ENCODE data around the gene SPRY4. TPM values are rescaled to one million over a fixed set of nuclear protein-coding genes. Genes with fewer than 3 reads are reported as not detected.

SPRY4 gene
- total and polyA plus RNA-seq, 8 donors, result 1.3 to 13.6 (median 7.3) TPM

GRCh38 chr5:142263346-142263745 lies 61.5 kb downstream of the SPRY4 start:
- DNase-seq, result no peak
- WGBS, 5 donors, result 64 to 74% (median 69%) methylated on average over 3 of the region's 3 CpGs

DNA sequence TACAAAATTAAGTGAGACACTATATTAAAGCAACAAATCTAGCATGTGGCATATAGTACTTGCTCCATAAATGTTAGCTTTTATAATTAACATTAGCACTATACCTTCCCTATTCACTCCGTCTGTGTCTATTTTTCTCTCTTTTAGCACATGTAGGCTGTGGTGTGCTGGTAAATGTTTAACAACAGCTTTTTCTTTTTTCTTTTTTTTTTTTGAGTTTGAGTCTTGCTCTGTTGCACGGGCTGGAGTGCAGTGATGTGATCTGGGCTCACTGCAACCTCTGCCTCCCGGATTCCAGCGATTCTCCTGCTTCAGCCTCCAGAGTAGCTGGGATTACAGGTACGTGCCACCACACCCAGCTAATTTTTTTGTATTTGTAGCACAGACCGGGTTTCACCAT lies 62.1 kb downstream of the SPRY4 start:
- no peaks in the 10 kb centered on the region for H3K9me3 ChIP-seq
- no peak for DNase-seq
- H3K4me1 ChIP-seq, result no peaks in the 10 kb centered on the region
- intact Hi-C loops (cut with DNase I; ENCODE audit: low total_unique reads), result no loop called here
- H3K36me3 ChIP-seq, result no peaks in the 10 kb centered on the region
- WGBS, 5 donors, result 88 to 95% (median 91%) methylated on average over 6 of the region's 6 CpGs
- H3K27ac ChIP-seq, result no peak overlapping the region
- no peaks in the 10 kb centered on the region for H3K27me3 ChIP-seq
- no peak overlapping the region for H3K4me3 ChIP-seq
- no peak for TF ChIP-seq EP300 (IDR thresholded peaks at IDR 0.05)
- TF ChIP-seq, protein P1, sequence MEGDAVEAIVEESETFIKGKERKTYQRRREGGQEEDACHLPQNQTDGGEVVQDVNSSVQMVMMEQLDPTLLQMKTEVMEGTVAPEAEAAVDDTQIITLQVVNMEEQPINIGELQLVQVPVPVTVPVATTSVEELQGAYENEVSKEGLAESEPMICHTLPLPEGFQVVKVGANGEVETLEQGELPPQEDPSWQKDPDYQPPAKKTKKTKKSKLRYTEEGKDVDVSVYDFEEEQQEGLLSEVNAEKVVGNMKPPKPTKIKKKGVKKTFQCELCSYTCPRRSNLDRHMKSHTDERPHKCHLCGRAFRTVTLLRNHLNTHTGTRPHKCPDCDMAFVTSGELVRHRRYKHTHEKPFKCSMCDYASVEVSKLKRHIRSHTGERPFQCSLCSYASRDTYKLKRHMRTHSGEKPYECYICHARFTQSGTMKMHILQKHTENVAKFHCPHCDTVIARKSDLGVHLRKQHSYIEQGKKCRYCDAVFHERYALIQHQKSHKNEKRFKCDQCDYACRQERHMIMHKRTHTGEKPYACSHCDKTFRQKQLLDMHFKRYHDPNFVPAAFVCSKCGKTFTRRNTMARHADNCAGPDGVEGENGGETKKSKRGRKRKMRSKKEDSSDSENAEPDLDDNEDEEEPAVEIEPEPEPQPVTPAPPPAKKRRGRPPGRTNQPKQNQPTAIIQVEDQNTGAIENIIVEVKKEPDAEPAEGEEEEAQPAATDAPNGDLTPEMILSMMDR (IDR thresholded peaks at IDR 0.05), result no peak
- no peak for TF ChIP-seq POLR2AphosphoS5 (IDR thresholded peaks at IDR 0.05)
- TF ChIP-seq POLR2A (IDR thresholded peaks at IDR 0.05), result no peak

More at GRCh38 chr5:142263346-142263745, 61.5 kb downstream of the SPRY4 start:
- Histone ChIP-seq H3K27me3 (no peaks in the 10 kb centered on the region), H3K4me1 (no peaks in the 10 kb centered on the region), H3K36me3 (no peaks in the 10 kb centered on the region), H3K4me3 (no peak overlapping the region), H3K27ac (no peak overlapping the region), H3K9me3 (no peaks in the 10 kb centered on the region)
- intact Hi-C loops (cut with DNase I; ENCODE audit: low total_unique reads), result no loop called here
- TF ChIP-seq, protein P1 (IDR thresholded peaks at IDR 0.05), result no peak
- TF ChIP-seq POLR2AphosphoS5 (IDR thresholded peaks at IDR 0.05) (no peak), EP300 (IDR thresholded peaks at IDR 0.05) (no peak), POLR2A (IDR thresholded peaks at IDR 0.05) (no peak)

Small RNAs within 50 kb of the gene (small RNA-seq; reads per million reads assigned to genes)
- gene RF02038 (0 reads per million in 4 donors), gene RF02039 (0 reads per million in 4 donors)

Other genes with a start within 250 kb of the SPRY4 start
- gene NDFIP1, start 216.2 kb downstream of the SPRY4 start, total RNA-seq, result 100 to 1,000 TPM in 2 of 5 donors, 10 to 100 TPM in 3; 24.5 to 123 (median 42.6) TPM
- gene NDFIP1, start 216.2 kb downstream of the SPRY4 start, polyA plus RNA-seq, result 10 to 100 TPM; 20.2 to 27.8 (median 25.3) TPM

Data from stomach (tissue), 9 donors.